A673 (cell line): ENCODE results near the gene CDCA4.

Experiments used
- EZH2 ChIP-seq: fragments of 200-600 bp; sonication (generic); IDR thresholded peaks from 2 replicates; pipeline ENCODE4 v1.6.1; 2017; ENCODE audit warnings: borderline replicate concordance, low read depth, mild to moderate bottlenecking, mixed read lengths, antibody characterized with exemption, low read length; ENCODE audit not compliant: poor library complexity, severe bottlenecking
- TF ChIP-seq, protein P1 (sequence below): fragments of 300-800, 200-600 bp; sonication (generic); conservative IDR thresholded peaks from 2 replicates; pipeline ENCODE4 v1.5.1; 2017; ENCODE audit warnings: low read depth, mild to moderate bottlenecking, antibody characterized with exemption, low read length, moderate library complexity, mixed read lengths

DNA sequence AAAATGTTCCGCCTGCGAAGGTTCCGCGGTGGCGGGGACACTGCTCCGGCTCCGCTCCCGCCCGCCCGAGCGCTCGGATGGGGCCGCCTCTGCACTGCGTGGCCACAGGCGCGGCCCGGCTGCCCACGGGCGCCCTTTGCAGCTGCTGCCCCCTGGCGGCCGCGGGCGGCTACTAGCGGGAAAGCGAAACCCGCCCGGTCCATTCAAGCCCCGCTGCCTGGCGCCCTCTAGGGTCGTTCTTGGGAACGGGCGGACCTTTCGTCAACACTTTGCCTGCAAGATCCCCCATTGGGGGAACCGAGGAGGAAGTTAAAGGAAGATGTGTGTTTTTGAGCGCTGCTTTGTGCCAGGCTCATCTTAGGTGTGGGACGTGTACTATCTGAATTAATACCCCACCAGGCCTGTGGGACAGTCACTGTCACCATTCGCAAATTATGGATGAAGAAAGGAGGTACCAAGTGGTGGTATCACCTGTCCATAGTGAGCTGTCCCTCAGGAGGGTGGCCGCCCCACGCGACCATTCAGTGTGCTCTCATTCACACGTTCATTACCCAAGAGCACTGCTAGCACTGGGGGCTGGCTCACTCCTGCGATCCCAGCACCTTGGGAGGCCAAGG lies 24.9 kb upstream of the CDCA4 start:
- TF ChIP-seq, protein P1, sequence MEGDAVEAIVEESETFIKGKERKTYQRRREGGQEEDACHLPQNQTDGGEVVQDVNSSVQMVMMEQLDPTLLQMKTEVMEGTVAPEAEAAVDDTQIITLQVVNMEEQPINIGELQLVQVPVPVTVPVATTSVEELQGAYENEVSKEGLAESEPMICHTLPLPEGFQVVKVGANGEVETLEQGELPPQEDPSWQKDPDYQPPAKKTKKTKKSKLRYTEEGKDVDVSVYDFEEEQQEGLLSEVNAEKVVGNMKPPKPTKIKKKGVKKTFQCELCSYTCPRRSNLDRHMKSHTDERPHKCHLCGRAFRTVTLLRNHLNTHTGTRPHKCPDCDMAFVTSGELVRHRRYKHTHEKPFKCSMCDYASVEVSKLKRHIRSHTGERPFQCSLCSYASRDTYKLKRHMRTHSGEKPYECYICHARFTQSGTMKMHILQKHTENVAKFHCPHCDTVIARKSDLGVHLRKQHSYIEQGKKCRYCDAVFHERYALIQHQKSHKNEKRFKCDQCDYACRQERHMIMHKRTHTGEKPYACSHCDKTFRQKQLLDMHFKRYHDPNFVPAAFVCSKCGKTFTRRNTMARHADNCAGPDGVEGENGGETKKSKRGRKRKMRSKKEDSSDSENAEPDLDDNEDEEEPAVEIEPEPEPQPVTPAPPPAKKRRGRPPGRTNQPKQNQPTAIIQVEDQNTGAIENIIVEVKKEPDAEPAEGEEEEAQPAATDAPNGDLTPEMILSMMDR: peak; percentile 99
- no peak for TF ChIP-seq EZH2
